HG03175 (cell line): ENCODE measurements around the gene KDM1B.

Experiments used
- ATAC-seq: cut with Tn5 transposase; IDR thresholded peaks from one replicate; pipeline ENCODE4 v1.9.1; 2021; ENCODE audit warnings: mild to moderate bottlenecking, moderate library complexity; ENCODE audit not compliant: unreplicated experiment

Gene KDM1B

DNA sequence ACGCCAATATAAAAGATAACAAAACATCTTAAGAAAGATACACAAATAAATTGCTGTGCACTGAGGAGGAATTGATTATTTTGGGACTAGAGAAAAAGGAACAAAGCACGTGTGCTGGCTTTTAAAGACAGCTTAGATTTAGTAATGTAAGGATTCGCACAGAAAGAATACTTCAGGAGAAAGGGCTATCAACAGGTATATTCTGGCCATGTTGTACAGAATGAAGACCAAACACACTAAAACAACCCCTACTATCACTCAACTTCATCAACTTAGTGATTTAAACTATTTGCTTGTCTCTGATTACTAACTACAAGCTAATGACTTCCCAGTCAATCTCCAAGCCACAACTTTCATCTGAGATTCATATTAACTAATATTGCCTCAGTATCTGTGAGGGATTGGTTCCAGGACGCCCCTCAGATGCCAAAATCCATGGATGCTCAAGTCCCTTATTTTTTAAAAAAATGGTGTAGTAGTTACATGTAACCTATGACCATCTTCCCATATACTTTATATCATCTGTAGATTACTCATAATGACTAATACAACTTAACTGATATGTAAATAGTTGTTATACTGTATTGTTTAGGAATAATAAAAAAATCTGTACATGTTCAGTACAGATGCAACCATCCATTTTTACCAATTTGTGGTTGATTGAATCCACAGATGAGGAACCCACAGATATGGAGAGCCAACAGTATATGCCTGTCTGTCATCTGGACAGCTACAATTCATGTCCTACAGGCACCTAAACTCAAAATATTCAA, 104.6 kb downstream of the KDM1B start:
- no peak for ATAC-seq

DNA sequence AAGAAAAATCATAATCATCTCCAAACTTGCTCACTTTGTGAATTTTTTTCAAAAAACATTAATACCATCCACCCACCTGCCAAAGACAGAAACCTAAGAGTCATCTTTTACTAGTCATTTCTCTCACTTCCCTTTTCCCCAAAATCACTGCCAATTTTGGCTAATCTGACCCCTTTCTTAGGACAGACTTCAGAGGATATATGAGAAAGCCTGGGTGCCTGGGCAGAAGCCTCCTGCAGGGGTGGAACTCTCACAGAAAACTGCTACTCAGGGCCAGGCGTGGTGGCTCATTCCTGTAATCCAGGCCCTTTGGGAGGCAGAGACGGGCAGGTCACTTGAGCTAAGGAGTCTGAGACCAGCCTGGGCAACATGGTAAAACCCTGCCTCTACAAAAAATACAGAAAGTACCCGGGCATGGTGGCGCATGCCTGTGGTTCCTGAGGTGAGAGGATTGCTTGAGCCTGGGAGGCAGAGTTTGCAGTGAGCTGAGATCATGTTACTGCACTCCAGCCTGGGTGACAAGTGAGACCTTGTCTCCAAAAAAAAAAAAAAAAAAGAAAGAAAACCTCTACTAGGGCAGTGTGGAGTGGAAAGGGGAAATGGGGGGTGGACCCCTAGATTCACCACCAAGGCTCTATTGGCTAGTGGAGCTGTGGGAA, 105.4 kb downstream of the KDM1B start:
- ATAC-seq, result peak; percentile 42

DNA sequence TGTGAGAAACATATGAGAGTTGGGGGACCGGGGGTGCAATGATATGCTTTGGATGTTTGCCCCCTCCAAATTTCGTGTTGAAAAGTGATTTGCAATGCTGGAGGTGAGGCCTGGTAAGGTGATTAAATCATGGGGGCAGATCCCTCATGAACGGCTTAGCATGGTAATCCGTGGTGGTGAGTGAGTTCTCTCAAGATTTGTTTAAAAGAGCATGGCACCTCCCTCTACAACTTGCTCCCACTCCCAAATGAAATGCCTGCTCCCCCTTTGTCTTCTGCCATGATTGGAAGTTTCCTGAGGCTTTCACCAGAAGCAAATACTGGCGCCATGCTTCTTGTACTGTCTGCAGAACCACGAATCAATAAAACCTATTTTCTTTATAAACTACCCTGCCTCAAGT, 106.7 kb downstream of the KDM1B start:
- no peak for ATAC-seq

DNA sequence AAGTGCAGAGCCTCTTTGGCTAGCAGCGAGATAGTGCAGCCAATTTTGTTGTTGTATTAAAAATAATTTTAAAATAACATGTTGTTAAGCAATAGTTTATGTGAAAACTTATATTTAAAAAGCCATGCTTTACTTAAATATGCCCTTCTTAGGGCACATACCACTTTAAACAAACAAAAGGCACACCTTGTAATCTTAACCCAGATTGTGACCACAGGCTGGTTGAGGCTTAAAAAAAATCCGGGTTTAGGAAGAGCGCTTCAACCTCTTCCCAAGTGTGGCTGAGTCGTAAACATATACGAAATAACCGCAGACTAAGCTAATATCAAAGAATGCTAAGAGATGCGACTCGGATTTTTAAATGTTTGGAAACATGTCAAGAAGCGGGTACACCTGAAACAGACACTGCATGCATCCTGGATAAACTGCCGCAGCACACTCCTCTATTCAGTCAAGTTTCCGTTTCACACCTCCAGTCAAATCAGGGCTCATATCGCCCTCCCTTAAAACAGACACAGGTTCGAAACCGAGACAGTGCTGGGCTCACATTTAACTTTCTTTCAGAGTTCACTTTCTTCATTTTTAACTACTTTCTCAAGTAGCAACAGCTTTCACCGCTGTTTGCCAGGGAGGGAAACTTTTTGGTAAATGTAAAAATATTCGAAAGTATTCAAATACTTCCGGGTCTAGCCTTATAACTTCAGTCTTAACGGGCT, 107.6 kb downstream of the KDM1B start:
- peak; percentile 61 for ATAC-seq

DNA sequence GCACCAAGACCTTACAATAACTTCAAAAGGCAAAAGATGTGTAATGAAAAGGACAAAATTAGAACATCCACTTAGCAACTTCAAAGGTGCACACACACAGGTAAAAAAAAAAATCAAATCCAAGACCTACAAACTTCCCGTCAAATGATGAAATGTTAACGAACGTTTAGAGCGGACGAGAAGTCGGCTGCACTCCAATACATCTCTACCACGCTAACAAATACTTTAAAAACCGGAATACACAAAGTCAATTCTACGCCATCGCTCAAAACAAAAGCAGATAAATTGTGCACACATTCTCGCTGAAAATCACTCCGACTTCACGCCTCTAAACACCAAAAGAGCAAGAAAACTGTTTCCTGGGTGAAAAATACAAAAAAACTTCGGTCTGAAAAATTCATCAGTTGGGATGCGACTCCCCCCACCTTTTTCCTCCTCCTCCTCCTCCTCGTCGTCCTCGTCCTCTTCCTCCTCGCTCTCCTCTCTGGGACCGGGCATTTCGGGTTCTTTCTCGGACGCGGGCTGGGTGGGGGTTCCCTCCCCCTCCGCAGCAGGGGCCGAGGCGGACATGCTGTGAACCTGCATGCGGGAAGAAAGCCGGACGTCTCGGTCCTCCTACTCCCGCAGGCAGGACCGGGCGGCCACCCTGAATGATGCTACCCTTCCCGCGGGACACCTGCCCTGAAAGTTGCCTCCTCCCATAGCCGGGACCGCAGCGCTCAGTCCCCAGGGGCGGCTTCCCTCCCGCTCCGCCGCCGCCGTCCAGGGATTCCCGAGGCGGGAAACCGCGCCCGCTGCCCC, 108.4 kb downstream of the KDM1B start:
- peak; percentile 7 for ATAC-seq

DNA sequence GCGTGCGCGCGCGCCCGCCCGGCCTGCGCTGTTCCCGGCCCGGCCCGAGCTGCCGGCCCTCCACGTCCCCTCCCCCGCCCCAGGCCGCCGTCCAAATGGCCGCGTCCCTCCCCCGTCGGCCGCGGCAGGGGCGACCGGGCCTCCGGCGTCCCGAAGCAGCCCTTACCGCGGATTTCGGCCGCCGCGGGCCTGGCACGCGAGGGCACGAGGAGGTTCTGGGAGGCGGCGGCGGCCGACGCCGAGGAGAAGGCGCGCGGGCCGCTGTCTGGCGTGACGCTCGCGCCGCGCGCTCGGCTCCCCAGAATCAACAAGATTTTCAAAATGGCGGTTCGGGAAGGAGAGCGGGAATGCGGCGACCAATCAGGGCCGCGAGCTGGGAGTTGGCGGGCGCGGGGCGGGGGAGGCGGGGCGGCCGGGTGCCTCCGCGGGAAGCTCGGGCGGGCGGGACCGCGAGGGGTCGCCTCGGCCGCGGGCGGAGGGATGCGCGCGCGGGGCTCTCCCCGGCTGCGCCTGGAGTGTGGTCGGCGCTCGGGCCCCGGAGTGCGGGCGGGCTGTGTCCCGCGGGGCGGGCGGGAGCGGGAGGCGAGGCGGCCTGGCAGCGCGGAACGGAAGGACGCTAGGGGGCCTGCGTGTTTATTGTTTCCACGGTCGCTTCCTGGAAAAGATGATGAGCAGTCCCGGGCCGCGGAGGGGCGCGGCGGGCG, 109.1 kb downstream of the KDM1B start, which contains the start of gene DEK:
DEK (minus strand) TSS at position 312 of the 704 bp plus-strand sequence. CDS start 543 bp downstream, outside the sequence.
- peak; percentile 32 for ATAC-seq

DNA sequence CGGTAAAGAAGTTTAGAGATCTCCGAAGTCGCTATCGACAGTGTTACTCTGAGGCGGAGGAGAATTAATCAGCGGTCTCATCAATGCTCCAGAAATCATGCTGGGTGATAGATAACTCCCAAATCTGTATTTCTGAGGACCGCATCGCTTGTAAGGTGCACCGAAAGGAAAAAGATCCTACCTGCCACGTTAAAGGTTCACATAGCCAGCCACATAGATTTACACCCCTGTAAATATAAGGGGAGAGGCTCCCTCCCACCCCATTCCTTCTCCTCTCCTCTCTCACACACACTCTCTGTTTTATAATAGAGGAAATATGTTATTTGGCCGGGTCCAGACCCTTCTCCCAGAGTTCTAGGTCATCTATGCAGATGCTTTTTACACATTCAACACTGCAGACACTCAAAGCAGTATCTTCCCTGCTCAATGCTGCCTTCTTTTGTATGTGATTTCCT, 109.7 kb downstream of the KDM1B start:
- ATAC-seq, result no peak

DNA sequence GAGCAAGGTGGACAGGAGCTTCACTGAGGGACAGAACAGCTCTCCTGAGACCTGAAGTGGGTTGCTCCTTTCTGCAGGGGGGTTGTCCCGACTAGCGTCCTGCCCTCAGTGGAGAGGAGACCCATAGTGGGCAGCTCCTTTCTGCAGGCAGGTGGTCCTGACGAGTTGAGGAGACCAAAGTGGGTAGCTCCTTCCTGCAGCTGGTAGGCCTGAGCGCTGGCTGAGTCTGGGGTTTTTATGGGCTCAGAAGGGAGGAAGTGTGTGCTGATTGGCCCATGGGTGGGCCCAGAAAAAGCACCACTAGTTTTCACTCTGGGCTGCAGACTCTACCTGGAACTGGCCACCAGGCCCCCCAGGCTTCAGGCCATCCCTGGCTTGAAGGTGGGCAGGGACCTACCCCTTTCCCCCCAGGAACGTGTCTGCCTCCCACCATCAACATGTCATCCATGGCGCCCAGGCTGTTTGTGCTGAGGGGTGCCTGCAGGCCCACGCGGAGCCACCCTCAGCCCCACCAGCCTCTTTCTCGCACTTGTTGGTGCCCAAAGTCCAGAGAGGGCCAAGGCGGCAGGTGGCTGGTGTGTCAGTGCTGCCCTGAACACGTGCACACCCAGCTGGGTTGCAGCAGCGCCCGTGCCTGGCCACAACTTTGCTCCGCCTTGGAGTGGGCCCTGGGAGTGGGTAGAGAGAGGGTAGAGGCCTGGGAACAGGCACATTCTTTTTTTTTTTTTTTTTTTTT, 110.7 kb downstream of the KDM1B start:
- ATAC-seq, result no peak

DNA sequence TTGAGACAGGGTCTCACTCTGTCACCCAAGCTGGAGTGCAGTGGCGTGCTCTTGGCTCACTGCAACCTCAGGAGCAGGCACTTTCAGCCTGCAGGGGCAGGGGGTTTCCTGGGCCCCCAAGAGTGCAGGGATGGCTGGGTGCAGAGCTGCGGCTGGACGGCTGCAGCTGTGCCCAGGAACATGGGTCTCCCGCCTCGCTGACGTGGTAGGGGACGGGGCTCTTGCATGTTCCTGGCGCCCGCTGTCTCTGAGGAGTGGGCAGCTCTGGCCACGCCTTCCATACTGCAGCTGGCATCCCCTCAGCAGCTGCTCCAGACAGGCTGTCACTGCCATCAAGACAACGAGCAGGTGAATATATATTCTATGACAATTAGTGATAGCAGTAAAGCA, 111.3 kb downstream of the KDM1B start:
- no peak for ATAC-seq

DNA sequence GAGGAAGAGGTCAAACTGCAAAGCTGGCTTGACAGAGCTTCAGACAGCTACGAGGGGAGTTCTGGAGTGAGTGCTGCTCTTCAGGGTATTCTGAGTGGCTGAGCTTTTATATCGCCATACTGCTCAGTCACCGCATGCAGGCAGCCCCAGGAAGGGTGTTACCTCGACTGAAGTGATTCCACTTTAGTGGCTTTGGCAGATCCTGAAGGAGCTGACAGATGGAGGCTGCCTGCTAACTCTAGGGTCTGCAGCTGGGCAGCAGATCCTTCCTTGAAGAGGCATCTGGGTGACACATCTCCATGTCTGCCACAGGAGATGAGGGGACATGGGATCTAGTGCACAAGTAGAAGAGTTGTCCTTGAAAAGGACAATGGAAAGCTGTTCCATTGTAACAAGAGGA, 112.8 kb downstream of the KDM1B start:
- ATAC-seq, result no peak

DNA sequence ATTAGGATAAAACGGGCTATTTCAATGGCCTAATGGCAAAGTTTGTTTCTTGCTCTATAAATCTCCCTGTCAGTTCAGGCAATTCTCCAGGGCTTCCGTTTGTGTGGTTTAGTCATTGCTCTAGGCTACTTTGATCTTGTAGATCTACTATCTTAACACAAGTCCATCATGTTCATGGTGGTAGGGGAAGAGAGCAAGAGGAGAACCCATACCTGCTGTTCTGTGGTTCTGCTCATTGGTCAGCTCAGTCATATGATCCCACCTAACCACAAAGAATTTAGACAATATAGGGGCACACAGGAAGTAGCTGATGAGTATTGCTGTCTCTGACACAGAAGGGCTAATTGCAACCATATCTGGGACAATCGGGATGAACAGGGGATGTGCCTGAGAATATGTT, 114.0 kb downstream of the KDM1B start:
- ATAC-seq, result peak; percentile 31

DNA sequence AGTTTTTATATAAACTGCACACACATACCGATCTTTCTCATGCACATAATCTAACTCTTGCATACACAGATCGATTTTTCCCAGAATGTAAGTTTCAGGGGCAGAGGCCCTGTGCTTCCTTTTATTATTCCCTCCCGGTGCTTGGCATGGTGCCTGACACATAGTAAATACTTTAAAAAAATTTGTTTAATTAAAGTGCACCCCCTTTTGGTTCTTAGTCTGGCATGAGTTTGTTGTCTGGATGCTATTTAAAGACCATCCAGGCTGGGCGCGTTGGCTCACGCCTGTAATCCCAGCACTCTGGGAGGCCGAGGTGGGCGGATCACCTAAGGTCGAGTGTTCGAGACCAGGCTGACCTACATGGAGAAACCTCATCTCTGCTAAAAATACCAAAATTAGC, 114.5 kb downstream of the KDM1B start:
- ATAC-seq, result no peak

DNA sequence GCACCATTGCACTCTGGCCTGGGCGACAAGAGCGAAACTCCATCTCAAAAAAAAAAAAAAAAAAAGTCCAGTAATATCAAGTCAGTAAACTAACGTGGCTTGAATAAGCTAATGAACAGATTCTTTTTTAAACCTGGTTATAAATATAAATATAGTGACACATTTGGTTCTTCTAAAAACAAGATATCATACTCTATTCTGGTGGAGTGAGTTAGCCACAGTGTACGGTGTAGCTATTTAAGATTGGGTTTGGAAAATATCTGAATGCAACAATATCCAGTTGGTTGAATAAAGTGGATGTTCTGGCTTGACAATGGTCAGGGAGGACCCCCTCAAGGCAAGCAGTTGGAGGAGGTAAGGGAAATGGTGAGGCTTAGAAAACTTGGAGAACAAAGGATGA, 115.0 kb downstream of the KDM1B start:
- ATAC-seq, result no peak
